NCI-H146 (cell line): ENCODE results near the gene TMEM141.
"Not testable (repeated sequence)": the region's sequence is repeated elsewhere in the genome, so short reads cannot be mapped to it uniquely, and the experiment has no call there.

Experiments used
- DNase-seq: peaks from one replicate; lab custom pipeline; 2025; lab: John Stamatoyannopoulos, UW

TMEM141 gene

GRCh38 chr9:136755302-136756133, 35.6 kb upstream of the TMEM141 start:
- DNase-seq = not testable (repeated sequence)

- no peak for DNase-seq
Measured at GRCh38 chr9:136756134-136756438, 35.1 kb upstream of the TMEM141 start.

- DNase-seq = no peak
Measured at GRCh38 chr9:136756836-136757235, 34.3 kb upstream of the TMEM141 start.

GRCh38 chr9:136757328-136757727, 33.8 kb upstream of the TMEM141 start:
- no peak for DNase-seq

GRCh38 chr9:136757751-136758140, 33.4 kb upstream of the TMEM141 start:
- no peak for DNase-seq

- no peak for DNase-seq
Measured at GRCh38 chr9:136759001-136759400, 32.1 kb upstream of the TMEM141 start.

GRCh38 chr9:136759436-136760325, 31.5 kb upstream of the TMEM141 start:
- DNase-seq = no peak

GRCh38 chr9:136760424-136760823, 30.7 kb upstream of the TMEM141 start:
- no peak for DNase-seq

GRCh38 chr9:136760834-136761544, 30.2 kb upstream of the TMEM141 start:
- DNase-seq = peak; percentile 53

- no peak for DNase-seq
Measured at GRCh38 chr9:136761545-136761981, 29.6 kb upstream of the TMEM141 start.

GRCh38 chr9:136762221-136762691, 28.9 kb upstream of the TMEM141 start:
- no peak for DNase-seq

GRCh38 chr9:136762915-136763648, 28.1 kb upstream of the TMEM141 start:
- peak; percentile 42 for DNase-seq

- DNase-seq = no peak
Measured at GRCh38 chr9:136763649-136764035, 27.5 kb upstream of the TMEM141 start.

- peak; percentile 96 for DNase-seq
Measured at GRCh38 chr9:136764301-136764891, 26.7 kb upstream of the TMEM141 start, which contains the start of gene LCN15. Gene LCN15 (minus strand): TSS chr9:136764518. CDS start chr9:136764488, 30 bp downstream.

- DNase-seq = peak; percentile 19
Measured at GRCh38 chr9:136765041-136765440, 26.1 kb upstream of the TMEM141 start.

- DNase-seq = not testable (repeated sequence)
Measured at GRCh38 chr9:136765745-136766409, 25.3 kb upstream of the TMEM141 start.

GRCh38 chr9:136766410-136767120, 24.6 kb upstream of the TMEM141 start:
- DNase-seq = peak; percentile 86

GRCh38 chr9:136769710-136770191, 21.4 kb upstream of the TMEM141 start:
- DNase-seq = peak; percentile 55

GRCh38 chr9:136771907-136772415, 19.2 kb upstream of the TMEM141 start:
- no peak for DNase-seq
